ENCODE results near the gene SCUBE1.

SCUBE1 gene

GRCh38 chr22:43343262-43343669, at the start of gene SCUBE1:
SCUBE1 (minus strand) TSS chr22:43343372; CDS start chr22:43343261, 111 bp downstream.
- Mint-ChIP-seq H3K36me3 (ENCODE audit: low read depth) (no peaks in the 10 kb centered on the region), H3K9me3 (no peaks in the 10 kb centered on the region), H3K27me3 (ENCODE audit: low read depth) (peaks cover 77% of the 10 kb centered on the region), H3K4me3 (peak within 1 kb of the TSS; percentile 71 to 87 (median 80)), H3K4me1 (peaks cover 11% of the 10 kb centered on the region), H3K27ac (peak within 1 kb of the TSS in 1 of 3 experiments; percentile 10)
- no peak for TF ChIP-seq CTCF (IDR thresholded peaks at IDR 0.05; ENCODE audit: unreplicated experiment in 3 of 3)

GRCh38 chr22:43392385-43392989, 49.3 kb upstream of the SCUBE1 start:
- H3K27ac Mint-ChIP-seq = peak overlapping the region in 1 of 3 experiments; percentile 14

GRCh38 chr22:43391306-43391705, 48.1 kb upstream of the SCUBE1 start:
- H3K9me3 Mint-ChIP-seq = peaks cover 2% of the 10 kb centered on the region
- H3K36me3 Mint-ChIP-seq (ENCODE audit: low read depth) = no peaks in the 10 kb centered on the region
- no peak overlapping the region for H3K4me3 Mint-ChIP-seq

More at GRCh38 chr22:43392385-43392989, 49.3 kb upstream of the SCUBE1 start:
- peaks cover 30% of the 10 kb centered on the region for H3K27me3 Mint-ChIP-seq (ENCODE audit: low read depth)
- H3K4me3 Mint-ChIP-seq = peak overlapping the region in 1 of 3 experiments; percentile 22
- no peak for TF ChIP-seq CTCF (IDR thresholded peaks at IDR 0.05; ENCODE audit: unreplicated experiment in 3 of 3)
- no peaks in the 10 kb centered on the region for H3K36me3 Mint-ChIP-seq (ENCODE audit: low read depth)
- H3K9me3 Mint-ChIP-seq = peaks cover 2% of the 10 kb centered on the region
- H3K4me1 Mint-ChIP-seq = no peaks in the 10 kb centered on the region

GRCh38 chr22:43390872-43391271, 47.7 kb upstream of the SCUBE1 start:
- H3K27ac Mint-ChIP-seq = no peak overlapping the region
- TF ChIP-seq CTCF (IDR thresholded peaks at IDR 0.05; ENCODE audit: unreplicated experiment in 3 of 3) = no peak
- H3K9me3 Mint-ChIP-seq = peaks cover 2% of the 10 kb centered on the region
- H3K4me3 Mint-ChIP-seq = no peak overlapping the region
- no peaks in the 10 kb centered on the region for H3K4me1 Mint-ChIP-seq
- no peaks in the 10 kb centered on the region for H3K36me3 Mint-ChIP-seq (ENCODE audit: low read depth)
- peaks cover 33% of the 10 kb centered on the region for H3K27me3 Mint-ChIP-seq (ENCODE audit: low read depth)

More at GRCh38 chr22:43391306-43391705, 48.1 kb upstream of the SCUBE1 start:
- Mint-ChIP-seq H3K4me1 (no peaks in the 10 kb centered on the region), H3K27ac (no peak overlapping the region), H3K27me3 (ENCODE audit: low read depth) (peaks cover 35% of the 10 kb centered on the region)
- TF ChIP-seq CTCF (IDR thresholded peaks at IDR 0.05; ENCODE audit: unreplicated experiment in 3 of 3) = no peak

GRCh38 chr22:43390166-43390565, 47.0 kb upstream of the SCUBE1 start:
- peaks cover 2% of the 10 kb centered on the region for H3K9me3 Mint-ChIP-seq
- H3K4me3 Mint-ChIP-seq = no peak overlapping the region
- no peak overlapping the region for H3K27ac Mint-ChIP-seq
- H3K36me3 Mint-ChIP-seq (ENCODE audit: low read depth) = no peaks in the 10 kb centered on the region
- H3K4me1 Mint-ChIP-seq = no peaks in the 10 kb centered on the region
- H3K27me3 Mint-ChIP-seq (ENCODE audit: low read depth) = peaks cover 40% of the 10 kb centered on the region
- TF ChIP-seq CTCF (IDR thresholded peaks at IDR 0.05; ENCODE audit: unreplicated experiment in 3 of 3) = no peak
